IPS-18c (cell line): ENCODE measurements around the gene LPCAT2.

Source experiments
- H3K4me3 ChIP-seq: 2 replicates; pipeline ENCODE4 v1.7.0; 2013; ENCODE audit warnings: low read depth, mild to moderate bottlenecking, low read length, moderate library complexity; ENCODE audit not compliant: insufficient read depth
- H3K9me3 ChIP-seq: one replicate; pipeline ENCODE4 v1.6.1; 2013; ENCODE audit warnings: mild to moderate bottlenecking, low read length, moderate library complexity; ENCODE audit not compliant: control insufficient read depth, insufficient read depth

LPCAT2 gene

DNA sequence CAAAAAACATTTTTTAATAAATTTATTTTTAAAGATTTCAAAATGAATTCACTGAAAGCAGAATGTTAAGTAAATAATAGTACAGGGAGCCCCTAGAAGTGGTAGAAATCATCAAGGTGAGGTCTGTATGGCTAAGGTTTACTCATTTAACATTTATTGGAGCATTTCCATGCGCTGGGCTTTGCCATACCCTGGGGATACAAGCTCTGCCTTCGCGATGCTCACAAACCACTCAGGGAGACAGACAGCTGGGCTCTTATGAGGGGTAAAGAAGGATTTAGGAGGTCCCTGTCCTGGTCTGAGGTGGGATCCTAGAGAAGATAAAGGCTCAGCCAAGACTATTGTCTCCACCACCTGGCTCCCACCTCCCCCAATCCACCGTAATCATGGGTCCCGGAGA lies 11.3 kb upstream of the LPCAT2 start:
- Histone ChIP-seq H3K4me3 (no peak overlapping the region), H3K9me3 (no peaks in the 10 kb centered on the region)

DNA sequence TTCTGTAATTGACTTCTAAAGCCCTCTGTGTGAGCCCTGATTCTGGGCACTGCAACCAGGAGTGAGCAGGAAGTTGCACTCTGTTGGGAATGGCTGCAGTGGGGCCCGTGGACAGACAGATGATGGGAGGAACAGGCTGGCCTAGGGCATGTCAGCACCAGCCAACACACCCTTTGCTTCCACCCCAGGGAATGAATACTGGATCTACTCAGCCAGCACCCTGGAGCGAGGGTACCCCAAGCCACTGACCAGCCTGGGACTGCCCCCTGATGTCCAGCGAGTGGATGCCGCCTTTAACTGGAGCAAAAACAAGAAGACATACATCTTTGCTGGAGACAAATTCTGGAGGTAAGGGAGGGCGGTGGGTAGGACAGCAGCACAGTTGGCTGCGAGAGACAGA lies 10.8 kb upstream of the LPCAT2 start:
- no peaks in the 10 kb centered on the region for H3K9me3 ChIP-seq
- no peak overlapping the region for H3K4me3 ChIP-seq

DNA sequence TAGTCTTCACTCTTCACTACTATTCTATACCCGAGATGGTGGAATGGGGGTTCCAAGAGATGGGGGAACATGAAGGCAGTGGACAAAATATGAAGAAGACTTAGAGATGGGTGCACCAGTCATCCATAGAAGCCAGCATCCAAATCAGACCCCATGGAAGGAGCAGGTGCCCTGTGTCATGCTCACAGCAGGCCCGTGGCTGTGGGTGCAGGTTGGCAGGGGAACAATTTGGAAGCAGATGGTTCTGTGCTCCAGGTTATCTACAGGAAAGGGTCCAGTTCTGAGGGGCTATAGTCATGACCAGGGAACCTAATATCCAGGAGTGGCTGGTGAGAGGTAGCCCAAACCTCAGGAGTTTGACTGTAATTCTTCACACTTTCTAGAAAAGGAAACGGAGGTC lies 9.6 kb upstream of the LPCAT2 start:
- Histone ChIP-seq H3K4me3 (no peak overlapping the region), H3K9me3 (no peaks in the 10 kb centered on the region)

DNA sequence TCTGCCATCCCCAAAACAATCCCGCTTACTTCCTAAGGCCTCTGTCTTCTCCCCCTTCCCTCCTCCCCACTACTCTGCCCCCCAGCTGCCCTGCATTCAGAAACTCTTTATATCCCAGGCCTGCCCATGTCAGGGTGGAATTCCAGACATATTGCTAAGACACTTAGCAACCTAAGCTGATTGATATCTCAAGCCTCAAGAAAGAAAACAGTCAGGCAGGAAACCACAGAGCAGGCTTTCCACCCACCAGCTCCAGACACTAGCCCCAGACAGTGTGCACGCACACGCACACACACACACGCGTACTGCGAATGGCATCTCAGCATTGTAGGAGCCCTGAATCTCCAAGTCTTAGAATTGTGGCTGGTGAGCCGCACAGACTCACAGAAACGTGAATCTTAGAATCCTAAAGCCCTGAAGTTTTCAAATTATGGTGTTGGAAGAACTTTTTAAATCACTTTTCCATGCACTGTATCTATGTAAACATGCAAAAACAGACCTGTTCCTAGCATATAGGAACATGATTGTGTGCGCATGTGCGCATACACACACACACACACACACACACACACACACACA lies 8.8 kb upstream of the LPCAT2 start:
- Histone ChIP-seq H3K4me3 (no peak overlapping the region), H3K9me3 (no peaks in the 10 kb centered on the region)

DNA sequence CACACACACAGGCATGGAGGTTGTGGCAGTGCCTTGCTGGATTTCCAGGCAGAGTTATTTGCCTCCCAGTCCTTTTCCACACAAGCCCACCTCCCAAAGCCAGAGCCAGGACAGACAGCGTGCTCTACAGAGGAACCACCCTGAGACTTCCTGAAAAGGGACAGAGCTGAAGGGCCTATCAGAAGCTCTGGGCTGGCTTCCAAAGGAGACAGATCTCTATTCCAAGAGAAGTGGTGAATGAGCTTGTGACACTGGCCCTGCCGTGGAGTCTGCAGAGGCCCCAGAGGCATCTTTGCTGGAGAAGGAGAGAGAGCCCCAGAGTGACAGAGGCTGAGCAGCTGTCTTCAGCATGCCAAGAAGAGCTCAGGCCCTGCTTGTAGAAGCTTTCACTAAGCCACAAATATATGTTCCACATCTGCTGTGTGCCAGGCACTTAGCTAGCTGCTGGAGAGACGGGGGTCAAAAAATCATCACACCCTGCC lies 8.3 kb upstream of the LPCAT2 start:
- H3K4me3 ChIP-seq = no peak overlapping the region
- no peaks in the 10 kb centered on the region for H3K9me3 ChIP-seq

DNA sequence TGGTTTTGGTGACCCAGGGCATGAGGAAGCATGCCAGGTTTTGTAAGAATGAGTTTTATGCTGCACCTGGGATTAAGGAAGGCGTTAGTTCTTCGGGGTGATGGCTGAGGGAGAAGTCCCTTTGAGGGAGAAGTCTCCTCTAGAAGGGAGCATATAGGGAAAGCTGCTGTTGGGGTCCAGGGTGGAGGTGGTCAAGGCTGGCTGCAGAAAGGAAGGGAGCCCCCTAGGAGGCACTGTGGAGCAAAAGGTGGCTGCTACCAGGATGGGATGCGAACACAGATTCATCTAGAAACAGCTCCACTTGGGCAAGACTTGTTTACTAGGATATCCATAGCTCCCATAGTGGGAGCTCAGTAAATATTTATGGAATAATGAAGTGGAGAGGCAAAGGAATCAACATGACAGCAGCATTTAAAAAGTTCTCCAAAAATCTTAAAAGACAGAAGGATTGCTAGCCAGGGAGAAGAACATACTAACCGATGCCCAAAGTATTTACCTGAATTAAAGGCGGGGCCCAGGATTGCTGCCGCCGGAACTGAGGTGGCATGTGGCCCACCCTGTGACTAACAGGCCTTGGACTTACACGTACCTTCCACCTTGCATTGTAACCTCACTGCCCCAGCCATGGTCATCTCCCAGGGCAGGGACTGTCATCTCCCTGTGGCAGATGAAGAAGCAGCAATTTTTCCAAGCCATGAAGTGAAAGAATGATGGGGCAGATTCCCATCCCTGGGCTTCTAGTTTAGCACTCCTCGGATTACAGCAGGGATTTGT lies 7.1 kb upstream of the LPCAT2 start:
- Histone ChIP-seq H3K4me3 (no peak overlapping the region), H3K9me3 (no peaks in the 10 kb centered on the region)

DNA sequence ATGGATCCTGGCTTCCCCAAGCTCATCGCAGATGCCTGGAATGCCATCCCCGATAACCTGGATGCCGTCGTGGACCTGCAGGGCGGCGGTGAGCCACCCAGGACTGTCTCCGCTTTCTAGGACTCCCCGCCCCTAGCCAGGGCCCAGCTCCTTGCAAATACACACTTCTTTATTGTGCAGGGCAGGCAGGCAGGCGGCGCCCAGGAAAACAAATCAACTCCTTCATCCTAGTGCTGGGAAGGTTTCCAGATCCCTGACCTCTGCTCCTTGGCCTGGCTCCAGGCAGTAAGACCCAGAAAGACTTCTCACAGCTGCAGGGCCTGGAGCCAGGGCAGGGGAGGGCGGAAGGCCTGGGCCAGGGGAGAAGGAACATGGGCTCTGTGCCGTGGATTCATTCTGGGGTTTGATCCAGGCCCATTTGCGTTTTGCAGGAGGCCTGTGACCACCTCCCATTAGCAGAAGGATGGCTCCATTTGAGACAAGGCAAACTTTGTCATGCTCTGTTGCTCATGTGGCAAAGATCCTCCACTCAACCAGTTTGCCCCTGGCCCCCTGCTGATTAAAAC lies 6.0 kb upstream of the LPCAT2 start:
- Histone ChIP-seq H3K9me3 (no peaks in the 10 kb centered on the region), H3K4me3 (no peak overlapping the region)

DNA sequence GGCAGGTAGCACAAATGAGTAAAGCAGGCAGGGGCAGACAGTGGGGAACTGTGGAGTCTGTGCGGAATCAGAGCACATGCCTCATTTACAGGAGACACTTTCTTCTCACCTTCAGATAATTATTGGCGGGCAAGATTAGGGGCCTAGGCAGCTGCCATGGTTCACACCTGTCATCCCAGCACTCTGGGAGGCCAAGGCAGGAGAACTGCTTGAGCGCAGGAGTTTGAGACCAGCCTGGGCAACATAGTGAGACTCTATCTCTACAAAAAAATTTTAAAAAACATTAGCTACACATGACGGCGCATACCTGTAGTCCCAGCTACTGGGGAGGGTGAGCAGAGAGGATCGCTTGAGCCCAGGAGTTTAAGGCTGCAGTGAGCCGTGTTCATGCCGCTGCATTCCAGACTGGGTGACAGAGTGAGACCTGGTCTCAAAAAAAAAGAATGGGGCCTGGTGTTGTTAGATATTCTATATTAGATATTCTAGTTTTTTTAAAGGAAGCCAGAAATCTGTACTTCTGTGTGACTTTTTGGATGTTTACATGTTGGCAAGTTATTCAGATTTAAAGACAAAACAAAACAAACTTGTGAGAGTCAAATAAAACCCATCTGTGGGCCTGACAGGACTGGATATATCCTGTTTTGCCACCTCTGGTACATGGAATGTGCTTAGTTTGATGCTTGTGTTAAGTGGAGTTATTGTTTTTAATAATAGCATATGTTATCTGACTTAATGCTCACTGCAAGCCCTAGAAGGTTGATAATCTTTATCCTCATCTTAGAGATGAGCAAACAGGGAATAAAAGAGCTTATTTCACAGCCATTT lies 4.9 kb upstream of the LPCAT2 start:
- H3K9me3 ChIP-seq = no peaks in the 10 kb centered on the region
- H3K4me3 ChIP-seq = no peak overlapping the region

DNA sequence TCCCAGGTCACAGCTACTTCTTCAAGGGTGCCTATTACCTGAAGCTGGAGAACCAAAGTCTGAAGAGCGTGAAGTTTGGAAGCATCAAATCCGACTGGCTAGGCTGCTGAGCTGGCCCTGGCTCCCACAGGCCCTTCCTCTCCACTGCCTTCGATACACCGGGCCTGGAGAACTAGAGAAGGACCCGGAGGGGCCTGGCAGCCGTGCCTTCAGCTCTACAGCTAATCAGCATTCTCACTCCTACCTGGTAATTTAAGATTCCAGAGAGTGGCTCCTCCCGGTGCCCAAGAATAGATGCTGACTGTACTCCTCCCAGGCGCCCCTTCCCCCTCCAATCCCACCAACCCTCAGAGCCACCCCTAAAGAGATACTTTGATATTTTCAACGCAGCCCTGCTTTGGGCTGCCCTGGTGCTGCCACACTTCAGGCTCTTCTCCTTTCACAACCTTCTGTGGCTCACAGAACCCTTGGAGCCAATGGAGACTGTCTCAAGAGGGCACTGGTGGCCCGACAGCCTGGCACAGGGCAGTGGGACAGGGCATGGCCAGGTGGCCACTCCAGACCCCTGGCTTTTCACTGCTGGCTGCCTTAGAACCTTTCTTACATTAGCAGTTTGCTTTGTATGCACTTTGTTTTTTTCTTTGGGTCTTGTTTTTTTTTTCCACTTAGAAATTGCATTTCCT lies 3.4 kb upstream of the LPCAT2 start:
- no peaks in the 10 kb centered on the region for H3K9me3 ChIP-seq
- H3K4me3 ChIP-seq = no peak overlapping the region

DNA sequence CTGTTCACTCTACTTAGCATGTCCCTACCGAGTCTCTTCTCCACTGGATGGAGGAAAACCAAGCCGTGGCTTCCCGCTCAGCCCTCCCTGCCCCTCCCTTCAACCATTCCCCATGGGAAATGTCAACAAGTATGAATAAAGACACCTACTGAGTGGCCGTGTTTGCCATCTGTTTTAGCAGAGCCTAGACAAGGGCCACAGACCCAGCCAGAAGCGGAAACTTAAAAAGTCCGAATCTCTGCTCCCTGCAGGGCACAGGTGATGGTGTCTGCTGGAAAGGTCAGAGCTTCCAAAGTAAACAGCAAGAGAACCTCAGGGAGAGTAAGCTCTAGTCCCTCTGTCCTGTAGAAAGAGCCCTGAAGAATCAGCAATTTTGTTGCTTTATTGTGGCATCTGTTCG lies 2.8 kb upstream of the LPCAT2 start:
- Histone ChIP-seq H3K4me3 (no peak overlapping the region), H3K9me3 (no peaks in the 10 kb centered on the region)

DNA sequence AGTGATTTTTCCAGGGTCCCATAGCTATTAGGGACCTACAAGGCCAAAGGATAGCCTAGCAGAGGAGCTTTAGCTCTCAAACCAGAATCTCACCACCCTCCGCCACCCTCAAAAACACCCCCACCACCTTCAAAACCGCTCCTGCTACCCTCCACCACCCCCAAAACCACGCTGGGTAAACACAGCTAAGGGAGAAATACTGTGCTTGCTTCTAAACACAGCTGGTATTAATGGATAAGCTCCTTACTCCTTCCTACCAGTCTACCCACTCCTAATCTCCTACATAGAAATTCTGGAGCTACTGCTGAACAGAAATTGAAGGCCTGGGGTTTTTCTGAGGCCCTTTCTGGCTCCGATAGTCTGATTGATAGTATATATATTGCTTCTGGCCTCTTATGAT lies 2.2 kb upstream of the LPCAT2 start:
- no peaks in the 10 kb centered on the region for H3K9me3 ChIP-seq

DNA sequence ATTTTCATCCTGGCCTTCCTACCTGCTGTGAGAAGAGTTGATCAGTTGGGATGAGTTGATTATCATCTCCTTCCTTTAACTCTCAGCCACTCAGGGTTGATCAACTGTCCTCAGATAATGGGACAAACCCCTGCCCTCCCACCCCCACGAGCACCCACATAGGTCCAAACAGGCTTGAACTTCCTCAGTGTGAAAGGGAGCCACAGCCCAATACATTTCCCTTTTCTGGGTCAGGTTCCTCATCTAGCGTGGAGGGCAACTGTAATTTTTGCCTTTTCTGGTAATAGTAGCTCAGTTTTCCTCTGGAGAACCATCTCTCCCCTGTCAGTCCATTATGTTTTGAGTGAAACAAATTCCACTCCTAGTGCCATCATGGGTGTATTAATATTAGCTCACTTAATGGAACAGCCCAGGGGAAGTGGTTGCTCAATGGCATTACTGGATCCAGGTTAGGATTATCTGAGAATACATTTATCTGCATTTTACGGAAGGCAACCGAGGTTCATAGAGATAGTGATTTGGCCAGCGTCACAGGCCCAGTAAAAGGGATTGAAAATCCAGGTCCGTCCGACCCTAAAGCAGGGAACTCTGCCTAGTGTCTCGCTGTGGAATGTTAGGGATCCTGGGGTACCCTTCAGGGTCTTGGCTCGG lies 476 bp upstream of the LPCAT2 start:
- Histone ChIP-seq H3K9me3 (no peaks in the 10 kb centered on the region), H3K4me3 (no peak overlapping the region; the same call in 1 of the 2 replicates)

More for the DNA sequence above, 2.2 kb upstream of the LPCAT2 start:
- H3K4me3 ChIP-seq = no peak overlapping the region

DNA sequence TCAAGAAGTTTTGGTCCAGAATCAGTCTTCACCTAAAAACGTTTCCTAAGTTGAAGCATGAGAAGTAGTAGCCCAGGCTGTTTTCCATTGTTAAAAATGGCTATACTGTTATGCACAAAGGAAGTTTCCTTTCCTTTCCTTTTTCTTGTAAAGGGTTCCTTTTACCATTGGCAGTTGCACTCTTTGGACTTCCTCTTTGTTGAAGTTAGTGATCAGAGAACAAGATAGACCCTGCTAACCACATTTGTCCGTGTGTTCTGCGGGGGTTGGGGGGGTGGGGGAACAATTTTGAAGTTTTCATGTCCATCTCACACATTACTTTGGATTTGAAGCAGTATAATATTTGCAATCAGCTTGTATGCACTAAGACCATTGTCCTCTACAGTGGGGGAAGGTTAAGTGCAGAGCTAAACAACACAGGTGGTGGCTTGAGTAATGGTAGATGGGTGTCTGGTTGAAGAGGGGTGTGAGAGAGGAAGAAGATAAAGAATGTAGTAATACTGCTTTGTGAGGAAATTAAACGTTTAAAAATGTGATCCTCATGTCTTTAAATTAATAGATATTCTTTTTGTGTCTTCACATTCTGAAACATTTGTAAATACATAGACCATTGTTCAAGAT lies 1.4 kb downstream of the LPCAT2 start:
- H3K9me3 ChIP-seq = no peaks in the 10 kb centered on the region
- 0 out of 2 replicates have a peak overlapping the region, but pooled peaks have one; percentile 80 for H3K4me3 ChIP-seq

DNA sequence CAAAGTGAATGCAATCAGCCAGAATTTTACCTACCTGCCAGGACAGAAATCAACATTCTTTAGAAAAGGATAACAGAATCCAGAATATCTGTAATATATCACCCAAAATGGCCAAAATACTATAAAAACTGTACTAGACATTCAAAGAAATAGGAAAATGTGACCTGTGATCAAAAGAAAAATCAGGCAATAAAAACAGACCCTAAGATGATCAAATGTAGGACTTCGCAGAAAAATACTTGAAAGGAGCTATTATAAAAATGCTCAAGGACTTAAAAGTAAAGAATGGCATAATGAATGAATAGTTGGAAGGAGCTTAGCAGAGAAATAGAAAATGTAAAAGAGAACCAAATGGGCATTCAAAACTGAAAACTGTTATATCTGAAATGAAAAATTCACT lies 4.1 kb downstream of the LPCAT2 start:
- Histone ChIP-seq H3K4me3 (no peak overlapping the region), H3K9me3 (no peaks in the 10 kb centered on the region)

DNA sequence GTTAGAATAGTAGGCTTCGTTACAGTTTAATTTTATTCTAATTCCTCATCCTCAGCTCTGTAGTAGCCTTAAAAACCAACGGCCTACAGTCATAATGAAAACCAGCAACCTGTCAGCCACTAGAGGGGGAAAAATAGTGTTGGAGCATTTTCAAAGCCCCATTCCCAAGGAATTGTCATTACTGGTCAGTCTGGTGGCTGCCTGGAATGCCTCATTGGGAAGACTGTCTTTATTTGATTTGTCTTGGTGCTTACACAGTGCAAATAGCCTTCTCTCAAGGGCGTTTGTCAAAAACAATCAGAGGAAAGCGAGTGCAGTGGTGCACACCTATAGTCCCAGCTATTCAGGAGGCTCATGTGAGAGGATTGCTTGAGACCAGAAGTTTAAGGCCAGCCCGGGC lies 4.7 kb downstream of the LPCAT2 start:
- Histone ChIP-seq H3K9me3 (no peaks in the 10 kb centered on the region), H3K4me3 (no peak overlapping the region)

DNA sequence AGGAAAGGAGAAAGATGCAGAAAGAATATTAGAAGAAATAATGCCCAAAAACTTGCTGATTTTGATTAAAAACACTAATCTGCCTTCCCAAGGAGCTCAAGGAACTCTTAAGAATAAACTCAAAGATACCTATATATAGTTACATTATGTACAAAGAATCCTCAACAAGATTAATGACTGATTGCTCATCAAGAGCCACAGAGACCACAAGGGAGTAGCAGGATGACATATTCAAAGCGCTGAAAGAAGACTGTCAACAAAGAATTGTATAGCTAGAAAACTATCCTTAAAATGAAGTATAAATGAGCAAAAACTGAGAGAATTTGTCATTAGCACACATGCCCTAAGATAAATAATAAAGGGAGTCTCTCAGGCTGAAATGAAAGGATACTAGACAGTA lies 6.2 kb downstream of the LPCAT2 start:
- Histone ChIP-seq H3K4me3 (no peak overlapping the region), H3K9me3 (no peaks in the 10 kb centered on the region)
